GM19452 (cell line): Measurements from ENCODE around the gene MYH14.

Experiments
- ATAC-seq: cut with Tn5 transposase; IDR thresholded peaks from one replicate; pipeline ENCODE4 v1.9.1; 2021; ENCODE audit not compliant: unreplicated experiment

Gene MYH14

GRCh38 chr19:50255115-50255514 is 51.7 kb downstream of the MYH14 start:
- ATAC-seq, result no peak

GRCh38 chr19:50257141-50257540 is 53.7 kb downstream of the MYH14 start:
- ATAC-seq, result no peak

- no peak for ATAC-seq
Observed at GRCh38 chr19:50258918-50259372, 55.5 kb downstream of the MYH14 start.

GRCh38 chr19:50261446-50261970 is 58.1 kb downstream of the MYH14 start:
- no peak for ATAC-seq

- no peak for ATAC-seq
Observed at GRCh38 chr19:50263176-50263575, 59.8 kb downstream of the MYH14 start.

GRCh38 chr19:50264483-50265186 is 61.2 kb downstream of the MYH14 start:
- ATAC-seq, result no peak

- no peak for ATAC-seq
Observed at GRCh38 chr19:50266041-50266440, 62.6 kb downstream of the MYH14 start.

GRCh38 chr19:50266896-50267295 is 63.5 kb downstream of the MYH14 start:
- ATAC-seq, result no peak

- no peak for ATAC-seq
Observed at GRCh38 chr19:50268041-50268440, 64.6 kb downstream of the MYH14 start.

GRCh38 chr19:50268501-50268900 is 65.1 kb downstream of the MYH14 start:
- no peak for ATAC-seq

- ATAC-seq, result no peak
Observed at GRCh38 chr19:50269653-50270052, 66.2 kb downstream of the MYH14 start.

- ATAC-seq, result no peak
Observed at GRCh38 chr19:50272263-50272897, 69.0 kb downstream of the MYH14 start.

- ATAC-seq, result no peak
Observed at GRCh38 chr19:50273821-50274220, 70.4 kb downstream of the MYH14 start.

GRCh38 chr19:50275577-50276368 is 72.4 kb downstream of the MYH14 start:
- no peak for ATAC-seq

GRCh38 chr19:50276370-50277063 is 73.1 kb downstream of the MYH14 start:
- no peak for ATAC-seq

GRCh38 chr19:50277966-50278580 is 74.7 kb downstream of the MYH14 start:
- ATAC-seq, result no peak

GRCh38 chr19:50280074-50280473 is 76.7 kb downstream of the MYH14 start:
- ATAC-seq, result no peak

- ATAC-seq, result no peak
Observed at GRCh38 chr19:50280983-50281382, 77.6 kb downstream of the MYH14 start.

- ATAC-seq, result no peak
Observed at GRCh38 chr19:50281491-50281890, 78.1 kb downstream of the MYH14 start.

GRCh38 chr19:50285833-50286232 is 82.4 kb downstream of the MYH14 start:
- no peak for ATAC-seq

- no peak for ATAC-seq
Observed at GRCh38 chr19:50286443-50286842, 83.0 kb downstream of the MYH14 start.
